Measurements from ENCODE around the gene CARMIL3.

CARMIL3 gene

DNA sequence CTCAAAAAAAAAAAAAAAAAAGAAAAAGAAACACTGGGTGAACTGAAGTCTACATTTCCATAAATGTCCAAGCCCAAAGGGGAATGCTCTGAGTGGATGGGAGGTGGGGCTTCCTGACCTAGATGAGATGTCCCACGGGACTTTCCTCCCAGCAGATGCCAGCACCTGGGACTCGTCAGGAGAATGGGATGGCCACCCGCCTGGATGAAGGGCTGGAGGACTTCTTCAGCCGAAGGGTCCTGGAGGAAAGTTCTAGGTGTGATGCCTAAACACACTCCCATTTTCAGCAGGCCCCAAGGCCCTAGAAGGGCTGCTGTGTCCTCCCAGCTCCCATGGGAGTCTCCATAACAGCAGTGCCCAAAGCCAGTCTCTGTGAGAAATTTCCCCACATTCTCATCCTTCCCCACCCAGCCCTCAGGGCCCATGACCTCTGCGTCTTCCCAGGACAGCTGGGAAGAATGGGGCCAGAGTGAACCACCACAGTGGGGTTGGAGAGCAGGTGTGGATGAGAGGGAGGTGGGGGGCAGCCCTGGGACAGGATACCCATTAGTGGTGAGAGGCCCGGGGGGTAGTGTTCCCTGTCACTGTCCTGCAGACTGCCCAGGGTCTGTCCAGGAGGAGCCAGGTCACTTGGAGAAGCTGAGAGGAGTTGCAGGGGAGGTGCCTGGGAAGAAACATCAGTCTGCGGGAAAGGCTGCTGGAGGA, 12.4 kb downstream of the CARMIL3 start:
- no peak for DNase-seq

DNA sequence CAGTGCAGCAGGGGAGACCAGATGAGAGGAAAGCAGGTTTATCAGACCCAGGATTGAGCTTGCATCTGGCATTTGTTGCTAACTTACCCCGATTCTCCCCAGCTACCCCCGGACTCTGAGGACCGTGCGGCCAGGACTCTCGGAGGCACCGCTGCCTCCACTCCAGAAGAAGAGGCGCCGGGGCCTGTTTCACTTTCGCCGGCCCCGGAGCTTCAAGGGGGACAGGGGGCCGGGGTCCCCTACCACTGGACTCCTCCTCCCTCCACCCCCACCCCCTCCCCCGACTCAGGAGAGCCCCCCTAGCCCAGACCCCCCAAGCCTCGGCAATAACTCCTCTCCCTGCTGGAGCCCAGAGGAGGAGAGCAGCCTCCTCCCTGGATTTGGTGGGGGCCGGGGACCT, 13.0 kb downstream of the CARMIL3 start:
- no peak for DNase-seq

DNA sequence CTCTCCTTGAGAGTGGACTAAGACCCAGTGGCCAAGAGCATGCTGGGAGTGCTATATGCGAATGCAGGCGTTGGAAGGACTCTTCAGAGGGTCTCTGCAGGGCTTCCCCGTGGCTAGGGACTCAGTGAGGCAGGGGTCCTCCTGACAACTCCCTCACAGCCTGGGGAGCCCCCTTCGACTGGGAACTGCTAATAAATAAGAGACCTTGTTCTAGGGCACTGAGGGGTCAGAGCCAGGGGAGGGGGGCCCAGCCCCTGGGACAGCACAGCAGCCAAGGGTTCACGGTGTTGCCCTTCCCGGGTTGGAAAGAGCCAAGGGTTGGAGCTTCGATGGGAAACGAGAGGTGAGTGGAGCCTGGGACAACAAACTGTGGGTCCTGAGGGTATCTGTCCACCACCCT, 13.6 kb downstream of the CARMIL3 start:
- DNase-seq: no peak

DNA sequence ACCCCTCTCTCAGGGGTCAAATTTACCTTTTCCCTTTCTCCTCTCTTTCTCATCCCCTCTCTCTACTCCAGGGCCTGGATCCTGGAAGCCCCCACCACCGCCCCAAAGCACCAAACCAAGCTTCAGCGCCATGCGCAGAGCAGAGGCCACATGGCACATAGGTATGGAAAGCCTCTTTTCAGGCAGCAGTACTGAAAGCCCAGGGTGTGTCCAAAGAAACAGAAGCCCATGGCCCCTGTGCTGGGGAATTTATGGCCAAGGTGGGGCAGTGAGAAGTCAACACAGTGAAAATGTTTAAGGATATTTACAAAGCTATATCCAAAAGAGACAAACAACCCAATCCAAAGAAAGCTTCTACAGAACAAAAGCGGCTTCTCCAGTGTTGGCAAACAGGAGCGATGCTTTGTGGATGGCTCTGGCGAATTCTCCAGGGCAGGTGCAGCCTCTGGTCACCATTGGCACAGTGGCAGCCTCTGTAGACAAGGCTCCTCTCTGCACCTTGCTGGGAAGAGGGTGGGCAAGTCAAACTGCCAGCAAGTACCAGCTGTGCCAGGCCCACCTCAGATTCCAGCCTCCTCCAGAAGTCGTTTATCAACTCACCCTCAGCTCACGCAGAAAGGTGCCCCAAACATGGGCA, 14.8 kb downstream of the CARMIL3 start:
- no peak for DNase-seq

DNA sequence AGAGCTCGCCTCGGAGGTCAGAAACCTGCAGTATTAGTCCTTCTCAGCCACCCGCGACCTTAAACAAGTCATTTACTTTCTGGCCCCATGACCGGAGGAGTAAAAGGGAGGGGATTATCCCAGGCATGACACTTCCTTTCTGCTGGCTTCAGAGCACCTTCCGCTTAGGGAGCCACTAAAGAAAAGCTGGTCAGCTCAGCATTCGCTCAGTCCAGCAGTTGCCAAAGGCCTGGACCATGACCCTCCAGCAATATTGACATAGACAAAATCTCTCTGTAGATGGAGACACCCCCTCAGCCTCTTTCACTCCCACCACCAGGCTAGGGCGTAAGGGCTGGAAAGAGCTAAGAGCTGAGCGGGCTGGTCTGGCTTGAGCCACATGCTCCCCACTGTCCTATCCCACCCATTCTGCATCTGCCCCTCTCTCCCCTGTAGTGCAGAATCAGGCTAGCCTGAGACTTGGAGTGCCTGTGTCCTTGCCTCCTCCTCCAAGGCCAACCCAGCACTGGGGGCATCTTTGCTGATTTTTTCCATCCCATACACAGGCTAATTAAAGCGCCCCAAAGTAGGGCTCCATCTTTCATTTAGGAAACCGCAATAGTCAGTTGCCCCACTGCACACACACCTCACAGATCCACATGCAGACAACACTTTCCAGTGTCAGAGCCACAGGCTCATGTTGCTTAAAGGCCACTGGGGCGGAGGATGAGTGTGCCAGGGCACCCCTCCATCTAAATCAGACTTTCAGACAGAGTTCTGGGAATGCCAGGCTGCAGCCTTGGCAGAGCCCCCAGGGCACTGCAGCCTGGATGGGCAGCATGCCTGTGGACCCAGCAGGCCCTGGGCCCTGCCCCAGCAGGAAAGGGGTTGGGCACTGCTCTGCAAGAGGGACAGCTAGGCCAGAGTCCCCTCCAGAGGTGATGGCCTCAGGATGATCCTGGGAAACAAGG, 15.6 kb downstream of the CARMIL3 start:
- no peak for DNase-seq

DNA sequence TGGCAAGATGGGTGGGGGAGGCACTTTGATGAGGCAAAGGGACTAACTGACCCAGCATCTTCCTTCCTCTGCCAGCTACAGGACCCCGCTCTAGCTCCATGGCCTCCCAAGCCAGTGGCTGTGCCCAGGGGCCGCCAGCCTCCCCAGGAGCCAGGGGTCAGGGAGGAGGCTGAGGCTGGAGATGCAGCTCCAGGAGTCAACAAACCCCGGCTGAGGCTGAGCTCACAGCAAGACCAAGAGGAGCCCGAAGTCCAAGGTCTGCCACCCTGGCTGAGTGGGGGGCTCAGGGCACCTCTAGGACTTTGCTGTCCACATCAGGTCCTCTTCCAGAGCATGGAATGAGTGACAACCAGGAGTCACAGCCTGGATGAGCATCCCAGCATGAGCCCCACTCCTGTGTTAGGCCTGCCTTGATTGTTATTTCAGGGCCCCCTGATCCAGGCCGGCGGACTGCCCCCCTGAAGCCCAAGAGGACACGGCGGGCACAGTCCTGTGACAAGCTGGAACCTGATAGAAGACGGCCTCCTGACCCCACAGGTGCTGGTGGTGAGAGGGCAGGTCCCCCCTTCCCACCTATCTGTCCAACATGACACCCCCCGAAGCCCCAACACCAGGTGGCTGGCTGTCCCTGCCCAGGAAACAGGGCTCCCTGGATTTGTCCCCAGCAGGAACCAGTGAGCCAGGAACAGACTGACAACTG, 17.1 kb downstream of the CARMIL3 start:
- DNase-seq: no peak

DNA sequence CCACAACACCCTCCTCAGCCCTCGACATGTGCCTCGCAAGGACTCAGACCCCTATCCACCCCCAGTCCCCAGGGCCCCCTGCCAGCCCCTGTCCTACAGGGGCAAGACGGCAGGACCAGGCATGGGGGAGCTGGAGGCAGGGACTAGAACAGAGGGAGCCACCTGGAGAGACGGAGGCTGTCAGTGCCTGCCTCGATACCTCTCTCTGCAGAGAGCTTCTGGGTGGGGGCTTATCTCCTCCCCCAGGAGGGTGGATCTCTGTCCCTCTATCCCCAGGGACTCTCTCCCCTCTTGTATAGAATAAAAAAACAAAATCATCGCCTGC, 17.6 kb downstream of the CARMIL3 start:
- DNase-seq: no peak

DNA sequence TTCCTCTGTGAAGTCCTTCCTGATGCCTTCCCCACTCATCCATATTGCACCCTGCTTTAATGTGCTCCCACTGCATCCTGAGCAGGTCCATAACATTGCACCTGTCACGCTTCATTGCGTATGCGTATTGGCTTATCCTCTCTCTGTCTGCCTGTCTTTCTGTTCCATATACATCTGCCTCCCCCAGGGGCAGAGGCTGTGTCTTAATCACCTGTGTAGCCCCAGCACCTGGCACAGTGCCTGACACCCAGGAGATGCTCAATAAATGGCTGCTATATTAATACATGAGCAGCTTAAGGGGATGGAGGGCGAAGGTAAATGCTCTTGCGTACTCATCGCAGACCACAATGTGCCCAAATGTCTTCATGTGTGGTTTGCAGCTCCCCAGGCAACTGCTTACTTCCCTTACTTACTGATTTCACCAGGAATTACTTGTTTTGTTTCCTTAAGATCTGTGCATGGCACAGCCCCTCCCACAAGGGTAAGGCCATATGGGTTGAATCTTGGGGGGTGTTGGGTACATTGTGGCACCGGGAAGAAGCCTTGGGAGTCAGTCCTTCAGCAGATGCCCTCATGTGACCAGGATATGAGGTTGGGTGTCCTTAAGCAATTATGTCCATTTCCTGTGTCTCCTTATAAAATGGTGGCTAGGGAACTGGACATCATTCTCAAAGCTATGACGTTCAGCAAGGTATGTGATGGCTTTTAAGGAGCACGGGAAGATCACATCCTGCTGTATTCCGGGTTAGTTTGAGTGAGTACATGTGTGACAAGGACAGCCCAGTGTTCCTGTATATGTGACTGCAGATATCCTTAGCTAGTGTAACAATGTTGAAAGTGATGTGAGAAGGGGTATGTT, 18.7 kb downstream of the CARMIL3 start:
- DNase-seq: no peak

DNA sequence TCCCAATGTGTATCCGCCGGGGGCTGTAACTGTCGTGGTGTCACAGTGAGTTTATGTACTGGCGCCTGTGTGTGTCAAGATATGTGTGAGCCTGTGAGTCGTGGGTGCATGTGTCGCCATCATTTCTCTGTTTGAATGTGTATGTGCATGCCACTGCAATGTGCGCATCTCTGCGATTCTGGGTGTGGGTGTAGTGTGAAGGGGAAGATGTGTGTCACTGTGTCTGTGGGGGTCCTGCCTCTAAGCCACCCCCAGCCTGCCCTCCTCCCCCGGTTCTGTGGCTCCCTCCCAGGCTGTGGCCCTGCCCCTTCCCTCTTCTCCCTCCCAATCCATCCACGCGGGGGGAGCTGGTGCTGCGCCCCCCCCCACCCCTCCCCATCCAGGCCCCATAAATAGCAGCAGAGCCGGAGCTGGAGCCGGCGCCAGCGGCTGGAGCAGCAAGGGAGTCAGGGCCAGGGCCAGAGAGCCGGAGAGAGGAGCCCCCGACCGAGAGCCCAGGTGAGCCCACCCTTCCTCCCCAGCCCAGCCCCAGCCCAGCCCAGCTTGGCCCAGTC, 19.4 kb downstream of the CARMIL3 start, which contains the start of gene CPNE6:
TSS of gene CPNE6 (plus strand) at position 419 of the 554 bp plus-strand sequence. CDS start 1,375 bp downstream, outside the sequence.
- DNase-seq: no peak

DNA sequence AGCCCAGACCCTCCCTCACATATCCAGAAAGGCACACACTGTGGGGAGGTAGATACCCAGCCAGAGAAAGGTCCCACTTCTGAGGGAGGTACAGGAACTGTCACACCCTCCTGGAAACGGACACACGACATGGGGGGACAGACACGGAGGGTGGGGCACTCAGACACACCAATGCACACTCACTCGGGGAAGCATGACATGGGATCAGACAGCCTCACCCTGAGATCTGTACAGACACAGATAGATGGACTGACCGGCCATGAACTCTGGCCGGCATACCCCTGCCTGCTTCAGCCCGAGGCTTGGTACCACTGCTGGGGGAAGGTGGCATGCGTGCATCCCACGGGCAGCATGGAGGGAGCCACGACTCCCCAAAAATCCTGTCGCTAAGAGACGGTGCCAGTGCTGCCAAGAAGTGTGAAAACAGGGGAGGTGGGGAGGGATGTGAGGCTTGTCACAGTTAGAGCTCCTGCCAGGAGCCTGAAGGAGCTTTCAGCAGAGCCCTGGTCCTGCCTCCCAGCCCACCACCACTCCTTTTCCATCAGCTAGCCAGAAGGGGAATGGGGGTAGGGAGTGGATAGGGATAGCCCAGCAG, 20.1 kb downstream of the CARMIL3 start:
- no peak for DNase-seq

DNA sequence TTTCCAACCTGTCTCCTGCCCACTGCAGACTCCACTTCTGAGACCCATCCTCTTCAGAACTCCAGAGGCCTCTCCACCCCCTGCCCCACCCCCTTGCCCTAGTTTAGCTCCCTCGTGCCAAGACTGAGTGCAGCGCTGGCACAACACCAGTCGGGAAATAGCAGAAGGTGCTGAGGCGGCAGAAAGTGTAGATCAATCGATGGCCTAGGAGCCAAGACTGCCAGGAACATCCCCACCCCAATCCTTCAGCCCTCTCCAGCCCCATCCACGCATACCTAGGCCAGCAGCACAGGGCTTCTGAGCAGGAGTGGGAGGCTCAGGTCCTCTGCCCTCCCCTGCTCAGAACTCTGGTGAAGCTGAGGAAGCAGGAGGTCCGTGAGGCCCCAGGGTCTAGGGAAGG, 20.6 kb downstream of the CARMIL3 start:
- no peak for DNase-seq

DNA sequence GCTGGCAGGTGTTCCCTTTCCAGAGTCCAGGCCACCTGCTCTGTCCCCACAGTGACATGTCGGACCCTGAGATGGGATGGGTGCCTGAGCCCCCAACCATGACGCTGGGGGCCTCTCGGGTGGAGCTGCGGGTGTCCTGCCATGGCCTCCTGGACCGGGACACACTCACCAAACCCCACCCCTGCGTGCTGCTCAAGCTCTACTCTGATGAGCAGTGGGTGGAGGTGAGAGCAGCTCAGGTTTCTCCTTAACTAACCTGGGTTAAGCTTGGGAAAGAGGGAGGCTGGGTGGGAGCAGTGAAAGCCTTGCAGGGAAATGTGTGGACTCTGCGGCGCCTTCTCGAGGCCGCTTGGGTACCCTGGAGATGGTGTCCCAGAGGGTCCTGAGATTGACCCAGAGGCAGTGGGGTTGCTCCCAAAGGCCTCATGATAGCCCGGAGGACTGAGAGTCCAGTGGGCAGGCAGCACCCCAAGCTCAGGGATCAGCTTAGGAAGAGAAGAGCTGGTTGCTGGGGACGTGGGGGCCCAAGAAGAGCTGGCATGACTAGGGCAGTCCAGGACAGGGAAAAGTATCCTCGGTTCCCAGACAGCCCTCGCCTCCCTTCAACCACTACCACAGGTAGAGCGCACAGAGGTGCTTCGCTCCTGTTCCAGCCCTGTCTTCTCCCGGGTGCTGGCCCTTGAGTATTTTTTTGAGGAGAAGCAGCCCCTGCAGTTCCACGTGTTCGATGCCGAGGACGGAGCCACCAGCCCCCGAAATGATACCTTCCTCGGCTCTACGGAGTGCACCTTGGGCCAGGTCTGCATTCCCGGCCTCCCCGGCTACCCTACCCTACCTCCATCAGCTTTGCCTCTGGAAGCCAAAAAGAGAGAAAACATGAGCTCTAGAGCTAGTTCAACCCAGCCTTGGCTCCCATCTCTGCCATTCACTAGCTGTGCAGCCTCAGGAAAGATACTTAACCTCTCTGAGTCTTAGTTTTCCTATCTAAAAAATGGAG, 21.4 kb downstream of the CARMIL3 start:
- DNase-seq: no peak

DNA sequence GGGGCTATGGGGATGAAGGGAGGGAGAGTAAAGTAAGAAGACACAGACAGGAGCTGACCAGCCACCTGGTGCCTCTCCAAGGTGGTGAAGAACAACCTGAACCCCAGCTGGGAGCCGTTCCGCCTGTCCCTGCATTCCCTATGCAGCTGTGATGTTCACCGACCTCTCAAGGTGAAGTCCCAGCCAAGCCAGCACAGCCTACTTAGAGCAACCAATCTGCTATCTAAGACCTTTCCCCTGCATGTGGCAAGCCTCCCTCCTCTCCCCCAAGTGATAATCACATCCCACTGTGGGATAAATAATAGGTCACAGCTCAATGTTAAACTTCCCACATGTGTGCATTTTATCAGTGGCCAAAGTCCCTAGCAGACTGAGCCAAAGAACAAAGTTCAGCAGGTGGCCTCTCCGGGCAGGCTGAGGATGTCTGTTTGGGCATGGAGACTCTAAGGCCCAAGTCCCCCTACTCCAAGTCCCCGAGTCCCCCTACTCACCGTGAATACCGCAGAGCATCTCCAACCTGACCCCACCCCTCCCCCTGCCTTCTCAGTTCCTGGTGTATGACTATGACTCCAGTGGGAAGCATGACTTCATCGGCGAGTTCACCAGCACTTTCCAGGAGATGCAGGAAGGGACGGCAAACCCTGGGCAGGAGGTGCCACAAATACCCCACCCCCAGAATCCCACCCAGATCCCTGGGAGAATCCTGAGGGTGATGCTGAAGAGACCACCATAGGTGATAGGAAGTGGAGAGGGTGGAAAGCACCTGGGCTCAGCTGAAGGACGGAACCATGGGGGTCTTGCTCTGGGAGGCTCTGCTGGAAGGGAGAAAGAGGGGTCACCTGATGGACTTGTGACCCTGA, 23.0 kb downstream of the CARMIL3 start:
- no peak for DNase-seq

DNA sequence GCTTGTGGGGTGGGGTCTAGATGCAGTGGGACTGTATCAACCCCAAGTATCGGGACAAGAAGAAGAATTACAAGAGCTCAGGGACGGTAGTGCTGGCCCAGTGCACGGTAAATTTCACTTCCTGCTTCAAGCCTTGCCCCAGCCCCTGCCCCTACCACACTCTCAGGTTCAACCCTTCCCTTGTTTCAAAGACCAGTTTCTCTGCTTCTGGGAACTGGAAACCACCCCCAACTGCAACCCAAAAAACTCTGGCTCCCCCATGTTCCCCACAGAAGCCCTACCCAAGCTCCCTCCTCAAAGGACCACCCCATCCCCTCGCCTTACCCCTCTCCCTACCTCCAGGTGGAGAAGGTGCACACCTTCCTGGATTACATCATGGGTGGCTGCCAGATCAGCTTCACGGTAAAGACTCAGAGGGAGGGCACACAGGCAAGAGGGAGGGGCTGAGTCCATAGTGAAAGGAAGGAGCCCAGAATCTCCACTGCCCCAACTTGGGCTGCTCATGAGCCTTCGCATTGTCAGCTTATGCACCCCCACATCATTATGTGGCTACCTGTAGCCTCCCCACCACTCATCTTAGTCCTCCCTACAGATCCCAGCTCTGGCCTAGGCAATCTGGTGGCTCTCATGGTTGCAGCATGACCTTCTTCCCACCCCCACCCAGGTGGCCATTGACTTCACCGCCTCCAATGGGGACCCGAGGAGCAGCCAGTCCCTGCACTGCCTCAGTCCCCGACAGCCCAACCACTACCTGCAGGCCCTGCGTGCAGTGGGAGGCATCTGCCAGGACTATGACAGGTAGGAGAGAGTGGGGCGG, 23.9 kb downstream of the CARMIL3 start:
- no peak for DNase-seq

DNA sequence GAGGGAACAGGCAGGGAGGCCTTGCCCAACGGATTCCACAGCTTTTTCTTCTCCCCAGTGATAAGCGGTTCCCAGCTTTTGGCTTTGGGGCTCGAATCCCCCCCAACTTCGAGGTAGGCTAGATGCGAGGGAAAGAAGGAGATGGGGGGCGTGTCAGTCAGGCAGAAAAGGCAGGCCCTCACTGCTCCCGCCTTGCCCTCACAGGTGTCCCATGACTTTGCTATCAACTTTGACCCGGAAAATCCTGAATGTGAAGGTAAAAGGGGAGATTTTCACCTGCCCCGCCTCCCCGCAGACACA, 24.4 kb downstream of the CARMIL3 start:
- DNase-seq: no peak

DNA sequence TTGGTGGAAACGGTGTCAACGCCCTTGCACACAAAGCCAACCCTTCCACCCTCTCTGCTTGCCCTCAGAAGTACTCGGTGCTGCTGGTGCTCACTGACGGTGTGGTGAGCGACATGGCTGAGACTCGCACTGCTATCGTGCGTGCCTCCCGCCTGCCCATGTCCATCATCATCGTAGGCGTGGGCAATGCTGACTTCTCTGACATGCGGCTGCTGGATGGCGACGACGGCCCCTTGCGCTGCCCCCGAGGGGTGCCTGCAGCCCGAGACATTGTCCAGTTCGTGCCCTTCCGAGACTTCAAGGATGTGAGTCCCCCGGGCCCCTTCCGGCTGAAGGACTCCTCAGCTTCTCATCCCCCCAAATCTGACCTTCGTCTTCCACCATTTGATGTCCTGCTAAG, 25.3 kb downstream of the CARMIL3 start:
- DNase-seq: no peak

DNA sequence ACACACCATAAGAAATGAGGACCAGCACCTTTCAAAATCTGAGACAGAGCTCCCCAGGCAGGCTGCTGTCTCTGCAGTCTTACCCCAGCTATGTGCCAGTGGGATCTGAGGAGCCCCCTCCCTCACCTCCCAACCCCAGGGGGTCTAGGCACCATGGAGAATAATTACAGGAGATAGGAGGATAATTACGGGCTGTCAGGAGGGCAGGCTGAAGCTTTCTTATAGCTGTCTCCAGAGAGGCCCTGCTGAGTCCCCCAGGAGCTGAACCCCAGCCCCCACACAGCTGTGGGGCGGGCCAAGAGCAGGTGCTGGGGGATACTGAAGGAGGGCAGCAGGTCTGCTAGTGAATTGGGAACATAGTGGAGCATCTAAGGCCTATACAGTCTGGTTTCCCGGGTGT, 26.3 kb downstream of the CARMIL3 start:
- DNase-seq: no peak

DNA sequence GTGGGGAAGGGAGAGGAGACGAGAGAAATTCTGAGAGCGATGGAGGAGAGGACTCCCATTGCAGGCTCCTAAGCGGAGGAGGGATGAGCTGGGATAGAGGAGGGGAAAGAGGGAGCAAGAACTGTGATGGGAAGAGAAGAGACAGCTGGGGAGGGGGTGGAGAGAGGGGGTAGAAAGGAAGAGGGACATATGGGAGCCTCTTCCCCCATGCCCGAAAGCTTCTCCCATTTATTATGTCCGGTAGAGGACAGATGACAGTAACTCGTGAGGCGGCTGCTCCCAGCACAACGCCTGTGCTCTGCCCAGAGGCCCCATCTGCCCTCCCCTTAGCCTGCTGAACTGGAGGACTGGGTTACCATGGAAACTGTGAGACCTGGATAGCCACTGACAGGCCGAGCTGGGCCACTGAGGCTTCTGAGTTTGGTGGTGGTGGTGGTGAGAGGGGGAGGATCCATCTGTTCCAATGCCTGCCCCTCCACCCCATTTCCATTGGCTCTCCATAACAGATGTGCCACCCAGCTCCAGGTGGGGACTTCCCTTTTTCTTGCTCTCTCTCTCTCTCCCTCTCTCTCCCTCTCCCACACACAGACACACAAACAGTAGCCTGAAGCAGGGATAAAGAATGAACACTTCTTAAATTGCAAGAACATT, 27.8 kb downstream of the CARMIL3 start:
- DNase-seq: no peak
